GM19025 (cell line): Measurements from ENCODE around the gene UGT1A10.
"Not testable (repeated sequence)": the region's sequence is repeated elsewhere in the genome, so short reads cannot be mapped to it uniquely, and the experiment has no call there.

Experiments
- ATAC-seq: cut with Tn5 transposase; IDR thresholded peaks from one replicate; pipeline ENCODE4 v1.9.1; 2021; ENCODE audit warnings: mild to moderate bottlenecking, low read depth, moderate library complexity; ENCODE audit not compliant: unreplicated experiment

The UGT1A10 gene

DNA sequence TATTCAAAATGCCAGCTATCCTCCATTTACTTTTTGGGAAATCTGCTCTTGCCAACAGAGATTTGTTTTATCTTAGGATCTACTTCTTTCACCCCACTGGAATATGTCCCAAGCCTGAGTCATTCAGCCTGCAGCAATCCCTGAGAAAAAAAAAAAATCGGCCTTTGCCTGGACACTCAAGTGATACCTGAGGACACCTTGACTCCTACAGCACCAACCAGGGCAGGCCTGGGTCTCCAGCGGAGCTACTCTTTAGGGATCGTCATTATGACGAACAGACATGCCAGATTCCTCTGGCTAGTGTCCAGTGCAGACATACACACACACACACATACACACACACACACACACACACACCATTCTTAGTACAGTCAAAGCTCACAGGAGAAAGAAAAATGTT is 54.2 kb downstream of the UGT1A10 start:
- no peak for ATAC-seq

GRCh38 chr2:233691443-233692433 is 55.5 kb downstream of the UGT1A10 start:
- no peak for ATAC-seq

DNA sequence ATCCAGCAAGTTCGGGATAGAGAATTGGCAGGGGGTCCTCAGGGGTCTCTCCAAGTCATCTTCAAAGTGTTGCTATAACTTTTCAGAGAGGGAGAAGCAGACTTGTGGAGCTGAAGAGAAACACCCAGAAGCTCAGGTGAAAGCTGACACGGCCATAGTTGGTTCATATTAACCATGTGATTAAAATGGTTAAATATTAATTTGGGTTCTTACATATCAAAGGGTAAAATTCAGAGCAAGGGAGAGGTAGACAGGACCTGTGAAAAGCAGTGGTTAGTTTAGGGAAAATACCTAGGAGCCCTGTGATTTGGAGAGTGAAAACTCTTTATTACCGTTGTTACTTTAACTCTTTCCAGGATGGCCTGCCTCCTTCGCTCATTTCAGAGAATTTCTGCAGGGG is 56.4 kb downstream of the UGT1A10 start, which contains the start of gene UGT1A6:
TSS of gene UGT1A6 (plus strand) at position 243 of the 400 bp plus-strand sequence. CDS start at position 358, 115 bp downstream.
- no peak for ATAC-seq

DNA sequence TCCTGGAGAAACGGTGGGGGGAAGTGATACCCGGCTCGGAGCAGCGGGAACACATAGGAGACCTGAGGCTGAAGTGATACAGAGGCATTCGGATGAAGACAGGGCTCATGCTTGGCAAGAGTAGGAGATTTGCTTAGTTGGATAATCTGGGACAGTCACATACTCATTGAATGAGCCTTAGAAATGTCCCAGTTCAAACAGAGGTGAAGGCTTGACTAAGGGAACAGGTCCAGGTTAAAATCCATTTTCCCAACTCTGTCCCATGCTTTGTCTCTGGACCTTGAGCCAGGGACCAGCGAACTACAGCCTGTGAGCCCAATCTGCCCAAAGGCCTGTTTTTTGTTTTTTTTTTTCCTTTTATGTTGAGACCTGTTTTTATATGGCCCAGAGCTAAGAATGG is 57.7 kb downstream of the UGT1A10 start:
- no peak for ATAC-seq

DNA sequence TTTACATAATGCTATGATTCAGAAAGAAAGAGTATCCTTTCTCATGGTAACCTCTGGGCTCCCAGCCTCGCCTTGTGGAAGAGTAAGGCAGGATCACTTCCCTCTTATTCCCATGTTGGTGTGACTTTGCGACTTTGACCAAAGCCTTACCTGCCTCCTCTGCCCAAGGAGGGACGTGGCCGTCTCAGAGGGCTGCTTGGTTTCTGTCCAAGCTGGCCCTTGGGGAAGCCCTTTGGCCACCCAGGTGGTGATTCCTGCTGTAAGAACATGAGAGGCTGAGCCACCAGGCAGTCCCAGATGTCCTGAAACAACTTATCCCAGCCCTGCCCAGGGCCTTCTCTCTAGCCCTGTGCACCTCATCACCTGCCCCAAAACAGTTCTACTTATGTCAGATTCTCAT is 62.5 kb downstream of the UGT1A10 start:
- no peak for ATAC-seq

DNA sequence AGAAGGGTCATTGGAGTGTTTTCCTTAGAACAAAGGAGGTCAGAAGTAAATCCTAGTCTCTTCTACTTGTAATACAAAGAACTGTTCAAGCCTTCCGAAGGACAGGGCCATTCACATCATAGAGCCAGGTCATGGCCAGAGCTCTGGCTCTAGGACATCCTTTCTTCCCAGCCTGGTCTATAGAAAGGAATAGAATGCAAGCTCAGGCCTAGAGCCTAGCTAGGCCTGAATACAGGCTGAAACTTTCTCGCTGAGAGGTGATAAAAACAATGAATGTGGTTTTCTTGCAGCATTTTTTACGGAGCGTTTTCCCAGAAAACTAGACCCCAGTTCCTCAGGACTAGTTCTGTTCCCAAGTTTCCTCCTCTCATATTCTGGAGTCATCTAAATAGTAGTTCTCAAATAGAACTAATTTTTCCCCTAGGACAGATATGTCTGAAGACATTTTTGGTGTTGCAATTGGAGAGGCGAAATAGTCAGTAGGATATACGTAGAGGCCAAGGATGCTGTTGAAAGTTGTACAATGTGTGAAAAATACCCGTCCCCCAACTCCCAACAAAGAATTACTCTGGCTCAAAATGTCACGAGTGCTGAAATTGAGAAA is 63.3 kb downstream of the UGT1A10 start:
- ATAC-seq: no peak

GRCh38 chr2:233700028-233700635 is 63.9 kb downstream of the UGT1A10 start:
- ATAC-seq: no peak

GRCh38 chr2:233700842-233701241 is 64.6 kb downstream of the UGT1A10 start:
- not testable (repeated sequence) for ATAC-seq

GRCh38 chr2:233702238-233702637 is 66.0 kb downstream of the UGT1A10 start:
- ATAC-seq: no peak

DNA sequence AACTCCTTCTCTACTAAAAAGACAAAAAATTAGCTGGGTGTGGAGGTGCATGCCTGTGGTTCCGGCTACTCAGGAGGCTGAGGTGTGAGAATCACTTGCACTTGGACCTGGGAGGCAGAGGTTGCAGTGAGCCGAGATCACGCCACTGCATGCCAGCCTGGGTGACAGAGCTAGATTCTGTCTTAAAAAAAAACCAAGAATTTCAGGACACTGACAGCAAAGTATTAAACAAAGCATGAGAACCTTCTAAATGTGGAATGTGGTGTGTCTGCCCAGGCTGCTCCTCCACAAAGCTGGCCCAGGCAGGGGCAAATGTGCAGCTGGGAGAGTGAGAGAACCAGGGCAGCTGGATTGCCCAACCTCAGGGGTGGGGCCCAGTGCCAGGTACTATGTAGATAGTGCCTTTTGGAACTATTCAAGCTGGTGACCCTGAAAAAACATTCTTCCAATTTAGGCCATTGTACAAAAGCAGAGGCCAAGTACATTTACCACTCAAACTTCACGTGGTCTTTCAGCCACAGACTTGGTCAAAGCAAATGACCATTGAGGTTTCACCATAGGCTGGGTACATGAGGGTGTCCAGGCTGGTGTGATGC is 69.8 kb downstream of the UGT1A10 start:
- ATAC-seq: no peak

- no peak for ATAC-seq
Measured at GRCh38 chr2:233706720-233707119, 70.5 kb downstream of the UGT1A10 start.

GRCh38 chr2:233707940-233708644 is 71.8 kb downstream of the UGT1A10 start:
- no peak for ATAC-seq

GRCh38 chr2:233708942-233709341 is 72.7 kb downstream of the UGT1A10 start:
- ATAC-seq: no peak

GRCh38 chr2:233711312-233712008 is 75.2 kb downstream of the UGT1A10 start:
- ATAC-seq: peak; percentile 53

DNA sequence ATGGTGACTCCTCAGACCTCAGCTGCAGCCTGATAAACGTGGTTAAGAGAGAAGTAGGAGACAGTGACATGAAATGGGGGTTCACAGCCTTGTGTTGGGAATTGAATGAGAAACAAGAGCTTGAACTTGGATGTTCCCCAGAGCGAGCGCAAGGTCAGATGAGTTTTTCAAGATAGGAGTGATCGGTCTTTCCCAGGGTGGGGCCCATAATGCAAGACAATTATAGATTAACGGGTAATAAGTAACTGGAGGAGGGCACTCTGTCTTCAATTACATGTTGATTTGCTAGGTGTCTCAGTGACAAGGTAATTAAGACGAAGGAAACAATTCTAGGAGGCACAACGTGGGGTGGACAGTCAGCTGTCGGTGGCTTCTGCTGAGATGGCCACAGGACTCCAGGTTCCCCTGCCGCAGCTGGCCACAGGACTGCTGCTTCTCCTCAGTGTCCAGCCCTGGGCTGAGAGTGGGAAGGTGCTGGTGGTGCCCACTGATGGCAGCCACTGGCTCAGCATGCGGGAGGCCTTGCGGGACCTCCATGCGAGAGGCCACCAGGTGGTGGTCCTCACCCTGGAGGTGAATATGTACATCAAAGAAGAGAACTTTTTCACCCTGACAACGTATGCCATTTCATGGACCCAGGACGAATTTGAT is 76.5 kb downstream of the UGT1A10 start, which contains the start of gene UGT1A5:
TSS of gene UGT1A5 (plus strand) at position 297 of the 651 bp plus-strand sequence. CDS start at position 382, 85 bp downstream.
- ATAC-seq: no peak

GRCh38 chr2:233713262-233713615 is 77.0 kb downstream of the UGT1A10 start:
- no peak for ATAC-seq

GRCh38 chr2:233714121-233714520 is 77.9 kb downstream of the UGT1A10 start:
- no peak for ATAC-seq

DNA sequence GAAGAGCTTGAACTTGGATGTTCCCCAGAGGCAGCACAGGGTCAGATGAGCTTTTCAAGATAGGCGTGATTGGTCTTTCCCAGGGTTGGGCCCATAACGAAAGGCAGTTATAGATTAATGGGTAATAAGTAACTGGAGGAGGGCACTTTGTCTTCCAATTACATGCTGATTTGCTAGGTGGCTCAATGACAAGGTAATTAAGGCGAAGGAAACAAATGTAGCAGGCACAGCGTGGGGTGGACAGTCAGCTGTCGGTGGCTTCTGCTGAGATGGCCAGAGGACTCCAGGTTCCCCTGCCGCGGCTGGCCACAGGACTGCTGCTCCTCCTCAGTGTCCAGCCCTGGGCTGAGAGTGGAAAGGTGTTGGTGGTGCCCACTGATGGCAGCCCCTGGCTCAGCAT is 82.3 kb downstream of the UGT1A10 start, which contains the start of gene UGT1A4:
TSS of gene UGT1A4 (plus strand) at position 185 of the 400 bp plus-strand sequence. CDS start at position 270, 85 bp downstream.
- no peak for ATAC-seq
